Measurements from ENCODE around the gene DNAI1.

Gene DNAI1

DNA sequence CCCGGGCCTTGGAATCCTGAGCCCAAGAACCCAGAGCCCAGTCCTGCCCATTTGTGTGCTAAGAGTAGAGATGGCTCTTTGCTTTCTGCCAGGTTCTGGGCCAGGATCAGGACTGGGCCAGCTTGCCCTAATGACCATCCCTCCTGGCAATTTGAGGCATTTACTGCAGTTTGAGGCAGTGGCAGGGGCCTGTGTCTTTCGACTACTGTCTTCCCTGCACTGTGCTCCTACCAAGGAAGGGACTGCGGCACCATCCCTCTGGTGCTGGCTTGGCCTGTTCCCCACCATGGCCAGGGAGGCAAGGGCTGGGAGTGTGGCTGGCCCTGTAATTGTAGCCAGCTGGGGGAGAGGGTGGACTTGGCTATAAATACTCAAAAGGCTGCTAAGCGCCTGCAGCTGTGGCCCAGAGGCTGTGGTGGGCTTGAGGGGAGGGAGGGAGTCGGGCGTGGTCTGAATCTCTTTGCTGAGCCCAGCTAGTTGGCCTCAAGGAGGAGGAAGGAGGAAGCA, 59.6 kb downstream of the DNAI1 start:
- no peaks in the 10 kb centered on the region for H3K79me2 ChIP-seq (ENCODE audit: insufficient read depth, low read length)
- TF ChIP-seq, protein P1, sequence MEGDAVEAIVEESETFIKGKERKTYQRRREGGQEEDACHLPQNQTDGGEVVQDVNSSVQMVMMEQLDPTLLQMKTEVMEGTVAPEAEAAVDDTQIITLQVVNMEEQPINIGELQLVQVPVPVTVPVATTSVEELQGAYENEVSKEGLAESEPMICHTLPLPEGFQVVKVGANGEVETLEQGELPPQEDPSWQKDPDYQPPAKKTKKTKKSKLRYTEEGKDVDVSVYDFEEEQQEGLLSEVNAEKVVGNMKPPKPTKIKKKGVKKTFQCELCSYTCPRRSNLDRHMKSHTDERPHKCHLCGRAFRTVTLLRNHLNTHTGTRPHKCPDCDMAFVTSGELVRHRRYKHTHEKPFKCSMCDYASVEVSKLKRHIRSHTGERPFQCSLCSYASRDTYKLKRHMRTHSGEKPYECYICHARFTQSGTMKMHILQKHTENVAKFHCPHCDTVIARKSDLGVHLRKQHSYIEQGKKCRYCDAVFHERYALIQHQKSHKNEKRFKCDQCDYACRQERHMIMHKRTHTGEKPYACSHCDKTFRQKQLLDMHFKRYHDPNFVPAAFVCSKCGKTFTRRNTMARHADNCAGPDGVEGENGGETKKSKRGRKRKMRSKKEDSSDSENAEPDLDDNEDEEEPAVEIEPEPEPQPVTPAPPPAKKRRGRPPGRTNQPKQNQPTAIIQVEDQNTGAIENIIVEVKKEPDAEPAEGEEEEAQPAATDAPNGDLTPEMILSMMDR (IDR thresholded peaks at IDR 0.05; ENCODE audit: low read length): no peak
- TF ChIP-seq EZH2 (IDR thresholded peaks at IDR 0.05; ENCODE audit: borderline replicate concordance, low read length): no peak

DNA sequence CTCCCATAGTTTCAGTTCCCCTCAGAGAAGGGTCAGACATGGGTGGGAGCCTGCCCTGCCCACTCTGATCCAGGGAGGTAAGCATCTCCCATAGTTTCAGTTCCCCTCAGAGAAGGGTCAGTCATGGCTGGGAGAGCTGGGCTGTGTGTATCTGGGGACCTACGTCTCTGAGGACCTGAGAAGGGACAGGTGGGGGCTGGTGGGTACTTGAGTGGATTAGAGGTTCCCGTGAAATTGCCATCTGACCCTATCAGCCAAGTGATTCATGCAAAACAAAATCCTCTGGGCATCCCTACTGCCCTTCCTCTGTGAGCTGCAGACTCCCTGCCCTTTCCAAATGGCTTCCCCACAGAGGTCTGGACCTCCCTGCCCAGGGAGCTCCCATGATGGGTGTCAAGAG, 60.3 kb downstream of the DNAI1 start:
- peaks cover 9% of the 10 kb centered on the region for H3K4me1 ChIP-seq (ENCODE audit: insufficient read depth, low read length, severe bottlenecking)
- H2AFZ ChIP-seq (ENCODE audit: low read length): no peak overlapping the region
- TF ChIP-seq EZH2 (IDR thresholded peaks at IDR 0.05; ENCODE audit: borderline replicate concordance, low read length): no peak
- TF ChIP-seq, protein P1 (IDR thresholded peaks at IDR 0.05; ENCODE audit: low read length): no peak

More for the DNA sequence above, 59.6 kb downstream of the DNAI1 start:
- Histone ChIP-seq H3K4me3 (ENCODE audit: low read depth, low read length, poor library complexity, severe bottlenecking) (no peak overlapping the region), H3K36me3 (ENCODE audit: insufficient read depth, low read length) (no peaks in the 10 kb centered on the region), H3K9me3 (ENCODE audit: low read length) (no peaks in the 10 kb centered on the region), H3K4me2 (ENCODE audit: low read length) (no peak overlapping the region), H3K9ac (ENCODE audit: low read length) (no peak overlapping the region), H3K4me1 (ENCODE audit: insufficient read depth, low read length, severe bottlenecking) (peaks cover 5% of the 10 kb centered on the region), H3K27ac (ENCODE audit: low read depth, low read length, poor library complexity, severe bottlenecking) (no peak overlapping the region), H3F3A (ENCODE audit: insufficient read depth, low read length) (no peaks in the 10 kb centered on the region), H3K27me3 (ENCODE audit: insufficient read depth, low read length) (peaks cover 16% of the 10 kb centered on the region; the same call in 1 of the 2 replicates), H3K9me2 (ENCODE audit: low read depth, low read length) (no peaks in the 10 kb centered on the region), H4K20me1 (ENCODE audit: insufficient read depth, low read length) (no peaks in the 10 kb centered on the region), H2AFZ (ENCODE audit: low read length) (no peak overlapping the region)

DNA sequence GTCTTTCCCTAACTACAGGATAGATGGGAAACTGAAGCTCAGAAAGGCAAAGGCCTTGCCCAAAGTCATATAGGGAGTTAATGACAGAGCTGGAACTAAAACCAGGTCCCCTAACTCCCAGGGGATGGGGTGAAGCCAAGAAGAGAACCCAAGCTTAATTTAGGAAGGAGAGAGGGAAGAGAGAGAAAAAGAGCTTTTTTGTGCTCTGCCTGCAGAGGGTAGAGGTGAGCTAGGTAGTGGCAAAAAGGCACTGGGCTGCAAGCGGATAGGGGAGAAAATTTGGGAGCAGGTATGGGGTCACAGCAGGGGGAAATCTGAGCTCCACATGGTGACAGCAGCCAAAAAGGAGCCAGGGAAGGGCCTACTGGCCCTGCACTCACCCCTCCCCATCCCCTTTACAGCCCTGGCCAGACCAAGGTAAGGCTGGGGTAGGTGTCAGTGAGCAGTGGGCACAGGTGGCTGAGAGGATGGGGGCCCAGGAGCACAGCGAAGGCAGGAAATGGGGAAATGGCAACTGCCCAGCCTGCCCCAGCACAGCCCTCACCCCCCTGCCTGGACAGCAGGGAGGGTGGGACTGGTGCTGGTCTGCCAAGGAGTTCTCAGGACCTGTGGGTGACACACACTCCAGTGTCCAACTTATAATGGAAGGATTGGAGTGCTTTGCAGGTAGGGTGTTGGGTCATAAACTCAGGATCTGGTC, 60.9 kb downstream of the DNAI1 start:
- peaks cover 16% of the 10 kb centered on the region for H3K27me3 ChIP-seq (ENCODE audit: insufficient read depth, low read length)
- no peak overlapping the region for H2AFZ ChIP-seq (ENCODE audit: low read length)
- H3K9ac ChIP-seq (ENCODE audit: low read length): no peak overlapping the region
- H3K79me2 ChIP-seq (ENCODE audit: insufficient read depth, low read length): no peaks in the 10 kb centered on the region
- H3K4me3 ChIP-seq (ENCODE audit: low read depth, low read length, poor library complexity, severe bottlenecking): no peak overlapping the region
- no peaks in the 10 kb centered on the region for H4K20me1 ChIP-seq (ENCODE audit: insufficient read depth, low read length)
- H3K27ac ChIP-seq (ENCODE audit: low read depth, low read length, poor library complexity, severe bottlenecking): no peak overlapping the region
- peaks cover 9% of the 10 kb centered on the region for H3K4me1 ChIP-seq (ENCODE audit: insufficient read depth, low read length, severe bottlenecking)
- H3K9me3 ChIP-seq (ENCODE audit: low read length): no peaks in the 10 kb centered on the region
- H3F3A ChIP-seq (ENCODE audit: insufficient read depth, low read length): no peaks in the 10 kb centered on the region
- no peaks in the 10 kb centered on the region for H3K36me3 ChIP-seq (ENCODE audit: insufficient read depth, low read length)
- TF ChIP-seq, protein P1 (IDR thresholded peaks at IDR 0.05; ENCODE audit: low read length): peak; percentile 34; the same call in 1 of the 2 replicates
- TF ChIP-seq EZH2 (IDR thresholded peaks at IDR 0.05; ENCODE audit: borderline replicate concordance, low read length): no peak
- H3K4me2 ChIP-seq (ENCODE audit: low read length): no peak overlapping the region
- H3K9me2 ChIP-seq (ENCODE audit: low read depth, low read length): no peaks in the 10 kb centered on the region

More for the DNA sequence above, 60.3 kb downstream of the DNAI1 start:
- Histone ChIP-seq H3K9me3 (ENCODE audit: low read length) (no peaks in the 10 kb centered on the region), H3K36me3 (ENCODE audit: insufficient read depth, low read length) (no peaks in the 10 kb centered on the region), H3K27me3 (ENCODE audit: insufficient read depth, low read length) (peaks cover 16% of the 10 kb centered on the region; the same call in 1 of the 2 replicates), H3F3A (ENCODE audit: insufficient read depth, low read length) (no peaks in the 10 kb centered on the region), H3K79me2 (ENCODE audit: insufficient read depth, low read length) (no peaks in the 10 kb centered on the region), H3K4me3 (ENCODE audit: low read depth, low read length, poor library complexity, severe bottlenecking) (no peak overlapping the region), H4K20me1 (ENCODE audit: insufficient read depth, low read length) (no peaks in the 10 kb centered on the region), H3K27ac (ENCODE audit: low read depth, low read length, poor library complexity, severe bottlenecking) (no peak overlapping the region), H3K9ac (ENCODE audit: low read length) (no peak overlapping the region), H3K9me2 (ENCODE audit: low read depth, low read length) (no peaks in the 10 kb centered on the region), H3K4me2 (ENCODE audit: low read length) (no peak overlapping the region)

All from OCI-LY1 (cell line).